SK-N-SH (cell line): ENCODE measurements around the gene PARD3B. TPM values are rescaled to one million over a fixed set of nuclear protein-coding genes. Genes with fewer than 3 reads are reported as not detected.

Experiments used
- CTCF ChIA-PET: fragments of 300-600, 350-600 bp; formaldehyde crosslinking; extraction: SDS; loops from one replicate; lab custom pipeline; 2021; lab: Yijun Ruan, JAX
- POLR2A ChIA-PET: fragments of 350-600 bp; sonication (Branson Sonifier 250); formaldehyde crosslinking; extraction: SDS; loops from one replicate; lab custom pipeline; 2020; ENCODE audit warnings: antibody characterized with exemption, inconsistent platforms; lab: Yijun Ruan, JAX
- DNase-seq: peaks from one replicate; pipeline ENCODE4 v3.0.0; 2012
- H2AFZ ChIP-seq: fragments of 200-600 bp; sonication (generic); 2 replicates; pipeline ENCODE4 v1.8.1; 2016; ENCODE audit warnings: antibody characterized with exemption, mild to moderate bottlenecking, low read depth
- H3F3A ChIP-seq: fragments of 200-600 bp; sonication (generic); replicated peaks from 2 replicates; pipeline ENCODE3; 2016; ENCODE audit warnings: antibody characterized with exemption, mild to moderate bottlenecking; ENCODE audit not compliant: insufficient read depth
- H3K27ac ChIP-seq, 2 experiments: fragments of 200-500 bp in 1 of 2; fragments of 200-600 bp in 1 of 2; sonication (Bioruptor generic) in 1 of 2; sonication (generic), shearing (Covaris generic) in 1 of 2; 2 replicates each; pipeline versions ENCODE4 v1.5.1 to v1.6.1; 2014 to 2016; ENCODE audit warnings: low read depth in 2 of 2, inconsistent platforms in 1 of 2, low read length in 1 of 2, mild to moderate bottlenecking in 1 of 2, mixed read lengths in 1 of 2
- H3K27me3 ChIP-seq: fragments of 200-600 bp; sonication (generic), shearing (Covaris generic); 2 replicates; pipeline ENCODE4 v1.6.1; 2016; ENCODE audit warnings: mixed run types; ENCODE audit not compliant: insufficient read depth
- H3K36me3 ChIP-seq, 2 experiments: fragments of 200-500 bp in 1 of 2; fragments of 200-600 bp in 1 of 2; sonication (Bioruptor generic) in 1 of 2; sonication (generic) in 1 of 2; replicated peaks in 1 of 2; 2 replicates each; pipeline versions ENCODE3 to v1.5.1; 2014 to 2016; ENCODE audit warnings: low read length in 1 of 2, mild to moderate bottlenecking in 1 of 2; ENCODE audit not compliant: insufficient read depth in 2 of 2, control insufficient read depth in 1 of 2
- H3K4me1 ChIP-seq, 2 experiments: fragments of 200-500 bp in 1 of 2; fragments of 200-600 bp in 1 of 2; sonication (Bioruptor generic) in 1 of 2; sonication (generic), shearing (Covaris generic) in 1 of 2; 2 replicates each; pipeline versions ENCODE4 v1.5.1 to v1.6.1; 2014 to 2016; ENCODE audit warnings: low read depth in 1 of 2, low read length in 1 of 2, mixed run types in 1 of 2; ENCODE audit not compliant: insufficient read depth in 2 of 2, control insufficient read depth in 1 of 2
- H3K4me2 ChIP-seq: fragments of 200-600 bp; sonication (generic), shearing (Covaris generic); 2 replicates; pipeline ENCODE4 v1.6.1; 2017; ENCODE audit warnings: mixed run types
- H3K4me3 ChIP-seq, 2 experiments: fragments of 200-500 bp in 1 of 2; fragments of 200-600 bp in 1 of 2; sonication (Bioruptor generic) in 1 of 2; sonication (generic), shearing (Covaris generic) in 1 of 2; 2 replicates each; pipeline versions ENCODE4 v1.5.1 to v1.8.1; 2014 to 2016; ENCODE audit warnings: low read depth in 2 of 2, inconsistent platforms in 1 of 2, low read length in 1 of 2, mild to moderate bottlenecking in 1 of 2, mixed read lengths in 1 of 2, moderate library complexity in 1 of 2
- H3K79me2 ChIP-seq: fragments of 200-600 bp; sonication (generic); 2 replicates; pipeline ENCODE4 v1.8.1; 2017; ENCODE audit warnings: mild to moderate bottlenecking; ENCODE audit not compliant: insufficient read depth
- H3K9ac ChIP-seq: fragments of 200-600 bp; sonication (generic); 2 replicates; pipeline ENCODE4 v1.6.1; 2017; ENCODE audit warnings: mixed run types
- H3K9me2 ChIP-seq: fragments of 200-600 bp; sonication (generic); 2 replicates; pipeline ENCODE4 v1.6.1; 2017; ENCODE audit warnings: mixed run types
- H3K9me3 ChIP-seq: fragments of 200-600 bp; sonication (generic); 2 replicates; pipeline ENCODE4 v1.6.1; 2017; ENCODE audit warnings: mixed run types, mild to moderate bottlenecking, moderate library complexity
- H4K20me1 ChIP-seq: fragments of 200-600 bp; sonication (generic); 2 replicates; pipeline ENCODE4 v1.6.1; 2017; ENCODE audit warnings: mild to moderate bottlenecking, mixed run types; ENCODE audit not compliant: insufficient read depth
- CHD2 ChIP-seq: fragments of 150-350 bp; IDR thresholded peaks from 2 replicates; pipeline ENCODE4 v1.6.1; 2018; ENCODE audit warnings: low read length; ENCODE audit not compliant: partially characterized antibody
- ELF1 ChIP-seq: IDR thresholded peaks from 2 replicates; pipeline ENCODE4 v1.4.0; 2012
- EP300 ChIP-seq, 2 experiments: IDR thresholded peaks; 2 replicates each; pipeline versions ENCODE4 v1.4.0 to v1.6.1; 2012; ENCODE audit warnings: borderline replicate concordance in 1 of 2, low read depth in 1 of 2, low read length in 1 of 2
- EZH2phosphoT487 ChIP-seq: fragments of 200-600 bp; sonication (generic); IDR thresholded peaks from 2 replicates; pipeline ENCODE4 v1.6.1; 2017; ENCODE audit warnings: low read depth, mixed run types, mild to moderate bottlenecking, antibody characterized with exemption, moderate library complexity, borderline replicate concordance
- FOXJ3 ChIP-seq: sonication (generic); formaldehyde crosslinking; IDR thresholded peaks from 2 replicates; pipeline ENCODE4 v1.5.1; 2020; ENCODE audit warnings: mild to moderate bottlenecking, missing genetic modification reagents
- GATA2 ChIP-seq: sonication (generic); formaldehyde crosslinking; IDR thresholded peaks from 2 replicates; pipeline ENCODE4 v1.5.0; 2020; ENCODE audit warnings: mild to moderate bottlenecking, missing genetic modification reagents
- JUND ChIP-seq: IDR thresholded peaks from 2 replicates; pipeline ENCODE4 v1.4.0; 2012
- MAX ChIP-seq: IDR thresholded peaks from 2 replicates; pipeline ENCODE4 v1.4.0; 2012; ENCODE audit warnings: low read depth
- MEF2A ChIP-seq: IDR thresholded peaks from 2 replicates; pipeline ENCODE4 v1.4.0; 2012; ENCODE audit warnings: low read depth, borderline replicate concordance
- NFIC ChIP-seq: IDR thresholded peaks from 2 replicates; pipeline ENCODE4 v1.4.0; 2012; ENCODE audit warnings: borderline replicate concordance
- NRF1 ChIP-seq: IDR thresholded peaks from 2 replicates; pipeline ENCODE4 v1.6.1; 2012; ENCODE audit warnings: low read depth, mild to moderate bottlenecking, low read length
- PBX3 ChIP-seq: IDR thresholded peaks from 2 replicates; pipeline ENCODE4; 2012
- POLR2AphosphoS5 ChIP-seq: IDR thresholded peaks from 2 replicates; pipeline ENCODE4 v1.6.1; 2012; ENCODE audit warnings: low read depth, low read length
- RCOR1 ChIP-seq: fragments of 150-350 bp; IDR thresholded peaks from 2 replicates; pipeline ENCODE4 v1.6.1; 2017; ENCODE audit warnings: antibody characterized with exemption, low read length
- RXRA ChIP-seq: IDR thresholded peaks from 2 replicates; pipeline ENCODE4 v1.4.0; 2012; ENCODE audit warnings: low read depth, mild to moderate bottlenecking, borderline replicate concordance
- TAF1 ChIP-seq: IDR thresholded peaks from 2 replicates; pipeline ENCODE4 v1.6.1; 2012; ENCODE audit warnings: low read depth, mild to moderate bottlenecking, low read length, moderate library complexity, borderline replicate concordance
- TCF12 ChIP-seq: IDR thresholded peaks from 2 replicates; pipeline ENCODE4 v1.4.0; 2012
- USF2 ChIP-seq: fragments of 150-350 bp; IDR thresholded peaks from 2 replicates; pipeline ENCODE4 v1.6.1; 2017; ENCODE audit warnings: antibody characterized with exemption, low read length, low read depth, borderline replicate concordance
- ZBTB33 ChIP-seq: IDR thresholded peaks from 2 replicates; pipeline ENCODE4 v1.4.0; 2012; ENCODE audit warnings: low read depth, borderline replicate concordance
- WGBS: methylation state at CpG from one replicate; pipeline ENCODE4 v1.1.6; 2017; ENCODE audit warnings: low lambda C conversion rate; 5-methylcytosine and 5-hydroxymethylcytosine counted together
- polyA plus RNA-seq, 3 experiments: library from polyadenylated mRNA; depleted of rRNA; stranded (reverse); fragments of >200 nt; gene quantifications; 2 replicates each; pipeline ENCODE4 v1.2.3, GENCODE V29; 2012

Gene PARD3B
- polyA plus RNA-seq, 1 of the 3 experiments (the other 2 are of a cell fraction) = 0.87 TPM

- H2AFZ ChIP-seq = no peak overlapping the region
- H3K36me3 ChIP-seq = no peaks in the 10 kb centered on the region
- H3K4me3 ChIP-seq = no peak overlapping the region
- H3K9me2 ChIP-seq = no peaks in the 10 kb centered on the region
- H3K79me2 ChIP-seq = no peaks in the 10 kb centered on the region
- H3K4me2 ChIP-seq = no peak overlapping the region
- no peaks in the 10 kb centered on the region for H3K27me3 ChIP-seq
- TF ChIP-seq TAF1 (no peak), GATA2 (CRISPR knock-in tag) (no peak), ELF1 (no peak), POLR2AphosphoS5 (no peak), FOXJ3 (no peak), EP300 (IDR thresholded peaks at IDR 0.05; ENCODE audit: borderline replicate concordance in 1 of 2, low read depth in 1 of 2, low read length in 1 of 2) (no peak), RXRA (no peak), CHD2 (no peak), ZBTB33 (no peak), NFIC (no peak), NRF1 (no peak), RCOR1 (no peak), MEF2A (no peak), JUND (no peak), PBX3 (no peak), USF2 (no peak), EZH2phosphoT487 (no peak), MAX (no peak), TCF12 (no peak)
- no peaks in the 10 kb centered on the region for H4K20me1 ChIP-seq
- POLR2A ChIA-PET = no interaction called here
- CTCF ChIA-PET = interaction anchor here (0.9 kb wide), 1 partner anchor 155 kb away, joined by 3 read pairs; no protein-coding TSS in a partner anchor
- no peak overlapping the region for H3K27ac ChIP-seq
- no peaks in the 10 kb centered on the region for H3F3A ChIP-seq
- no peaks in the 10 kb centered on the region for H3K9me3 ChIP-seq
- no peak for DNase-seq
- WGBS = 90% methylated on average over 18 of the region's 18 CpGs
- no peak overlapping the region for H3K9ac ChIP-seq
- peaks cover 0 to 26% of the 10 kb centered on the region in 2 experiments; a peak in 1 of 4 replicates for H3K4me1 ChIP-seq
Observed at GRCh38 chr2:205556841-205557539, 1011.7 kb downstream of the PARD3B start.
